Activated T-cell treated with anti-CD3 and anti-CD28 coated beads for 24 hours (primary cell): ENCODE data around the gene DENND4B.

Source experiments
- DNase-seq: peaks from one replicate; pipeline ENCODE4 v3.0.0-alpha.2; 2020; ENCODE audit warnings: low read depth

DENND4B gene

GRCh38 chr1:153968408-153968807 lies 21.9 kb upstream of the DENND4B start:
- no peak for DNase-seq

- no peak for DNase-seq
Observed at GRCh38 chr1:153968000-153968363, 21.5 kb upstream of the DENND4B start.

- peak; percentile 79 for DNase-seq
Observed at GRCh38 chr1:153967107-153967999, 20.8 kb upstream of the DENND4B start, which contains the start of gene CREB3L4. CREB3L4 (plus strand) TSS chr1:153967902; CDS start chr1:153968526, 624 bp downstream.

DNA sequence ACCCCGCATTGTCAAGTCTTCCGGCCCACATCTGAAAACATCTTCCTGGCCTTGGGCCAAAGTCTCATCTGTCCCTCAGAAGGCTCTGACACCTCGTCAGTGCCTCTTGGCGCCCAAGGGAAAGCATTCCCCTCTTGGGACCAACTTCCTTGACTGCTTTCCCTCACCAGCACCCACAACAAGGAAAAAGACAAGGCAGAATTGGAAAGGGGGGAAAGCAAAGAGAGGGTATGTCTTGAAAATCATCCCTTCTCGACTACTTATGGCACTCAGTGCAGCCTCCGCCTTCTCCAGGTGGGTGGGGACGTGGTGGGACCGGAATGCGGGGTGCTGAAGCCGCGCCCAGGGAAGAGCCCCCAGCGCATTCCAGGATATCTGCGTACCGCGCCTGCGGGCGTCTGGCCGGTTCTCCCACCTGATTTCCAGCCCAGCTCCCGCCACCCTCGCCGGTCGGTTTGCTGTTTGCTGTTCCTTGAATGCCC lies 17.4 kb upstream of the DENND4B start:
- no peak for DNase-seq

- DNase-seq, result peak; percentile 93
Observed at GRCh38 chr1:153963030-153963849, 16.7 kb upstream of the DENND4B start, which contains the start of gene SLC39A1. SLC39A1 (minus strand) TSS chr1:153963537; CDS start chr1:153962715, 822 bp downstream.

- no peak for DNase-seq
Observed at GRCh38 chr1:153962088-153963029, 15.8 kb upstream of the DENND4B start.

DNA sequence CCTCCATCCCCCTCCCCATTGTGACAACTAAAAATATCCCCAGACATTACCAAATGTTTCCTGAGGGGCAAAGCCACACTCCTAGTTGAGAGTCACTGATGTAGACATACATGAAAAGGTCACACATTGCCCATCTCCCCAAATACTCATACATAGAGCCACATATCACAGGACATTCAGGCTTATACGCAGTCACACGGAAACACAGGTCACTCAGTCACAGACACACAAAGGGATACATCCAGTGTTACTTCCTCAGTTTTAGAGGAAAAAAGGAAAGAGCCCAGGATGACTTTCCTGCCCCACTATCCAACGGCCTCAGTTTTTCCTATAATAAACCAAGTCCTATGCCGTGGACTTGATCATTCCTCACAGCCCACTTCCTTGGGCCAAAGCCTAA lies 14.9 kb upstream of the DENND4B start:
- no peak for DNase-seq

- DNase-seq, result no peak
Observed at GRCh38 chr1:153960206-153960605, 13.7 kb upstream of the DENND4B start.

DNA sequence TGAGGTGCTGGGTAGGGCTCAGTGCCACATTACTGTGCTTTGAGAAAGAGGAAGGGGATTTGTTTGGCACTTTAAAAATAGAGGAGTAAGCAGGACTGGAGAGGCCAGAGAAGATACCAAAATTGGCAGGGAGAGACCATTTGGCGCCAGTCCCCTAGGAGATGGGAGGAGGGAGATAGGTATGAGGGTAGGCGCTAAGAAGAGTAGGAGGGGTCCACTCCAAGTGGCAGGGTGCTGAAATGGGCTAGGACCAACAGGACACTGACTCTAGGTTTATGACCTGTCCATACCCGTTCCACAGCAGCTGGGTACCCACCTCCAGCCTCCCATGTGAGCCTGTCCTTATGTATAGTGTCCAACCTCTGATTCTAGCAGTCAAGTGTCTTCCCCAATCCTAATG lies 12.9 kb upstream of the DENND4B start:
- no peak for DNase-seq

DNA sequence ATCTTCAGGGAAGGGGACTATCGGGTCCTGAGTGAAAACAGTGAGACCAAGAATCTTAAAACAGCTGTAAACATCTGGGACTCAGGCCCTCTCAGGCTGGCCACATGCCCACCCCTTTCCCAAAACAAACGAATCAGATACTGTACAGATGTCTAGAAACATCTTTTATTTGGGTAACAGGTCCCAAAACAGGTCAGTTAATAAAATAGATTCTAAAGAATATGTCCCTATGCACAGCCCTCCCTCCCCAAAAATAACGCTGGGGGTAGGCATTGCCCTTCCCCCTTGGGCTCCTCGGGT lies 12.4 kb upstream of the DENND4B start:
- no peak for DNase-seq

- DNase-seq, result peak; percentile 95
Observed at GRCh38 chr1:153958111-153958960, 11.8 kb upstream of the DENND4B start, which contains the start of gene CRTC2. CRTC2 (minus strand) TSS chr1:153958612; CDS start chr1:153958497, 115 bp downstream.

DNA sequence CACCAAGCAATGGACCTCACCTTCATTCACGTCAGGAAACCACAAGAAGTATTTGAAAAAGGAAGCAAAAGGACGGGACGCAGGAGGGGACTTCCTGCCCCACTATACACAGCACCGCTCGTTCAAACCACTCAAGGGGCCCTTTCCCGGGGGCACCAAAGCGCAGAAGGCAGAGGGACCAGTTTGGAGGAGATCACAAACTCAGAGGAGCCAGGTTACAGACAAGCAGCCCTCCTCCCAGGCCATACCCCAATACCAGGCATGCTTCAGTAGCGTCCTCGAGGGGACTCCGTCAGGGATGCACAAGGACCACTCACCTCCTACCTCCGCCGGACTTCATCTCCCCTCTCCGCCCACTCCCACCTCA lies 11.2 kb upstream of the DENND4B start:
- DNase-seq, result no peak

GRCh38 chr1:153956997-153957715 lies 10.6 kb upstream of the DENND4B start:
- DNase-seq, result no peak

DNA sequence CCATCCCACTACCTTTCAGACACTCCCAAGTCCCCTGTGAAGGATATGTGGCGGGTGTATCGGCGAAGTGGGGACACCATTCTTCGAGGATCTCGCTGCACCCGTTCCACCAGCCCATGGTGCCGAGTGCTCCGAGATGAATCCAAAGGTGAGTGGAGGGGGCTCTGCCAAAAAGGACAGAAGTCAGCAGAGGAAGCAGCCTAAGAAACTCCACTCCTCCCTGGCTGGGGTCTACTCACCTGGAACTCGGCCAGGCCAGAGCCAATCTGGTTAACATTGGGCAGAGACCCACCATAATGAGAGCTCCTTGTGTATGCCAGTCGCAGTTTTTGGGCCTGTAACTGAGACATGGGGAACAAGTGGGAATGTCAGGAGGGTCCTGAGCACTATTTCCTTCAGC lies 8.3 kb upstream of the DENND4B start:
- no peak for DNase-seq

- no peak for DNase-seq
Observed at GRCh38 chr1:153953859-153954365, 7.4 kb upstream of the DENND4B start.

- DNase-seq, result no peak
Observed at GRCh38 chr1:153951801-153952200, 5.3 kb upstream of the DENND4B start.

GRCh38 chr1:153951183-153951582 lies 4.7 kb upstream of the DENND4B start:
- no peak for DNase-seq

DNA sequence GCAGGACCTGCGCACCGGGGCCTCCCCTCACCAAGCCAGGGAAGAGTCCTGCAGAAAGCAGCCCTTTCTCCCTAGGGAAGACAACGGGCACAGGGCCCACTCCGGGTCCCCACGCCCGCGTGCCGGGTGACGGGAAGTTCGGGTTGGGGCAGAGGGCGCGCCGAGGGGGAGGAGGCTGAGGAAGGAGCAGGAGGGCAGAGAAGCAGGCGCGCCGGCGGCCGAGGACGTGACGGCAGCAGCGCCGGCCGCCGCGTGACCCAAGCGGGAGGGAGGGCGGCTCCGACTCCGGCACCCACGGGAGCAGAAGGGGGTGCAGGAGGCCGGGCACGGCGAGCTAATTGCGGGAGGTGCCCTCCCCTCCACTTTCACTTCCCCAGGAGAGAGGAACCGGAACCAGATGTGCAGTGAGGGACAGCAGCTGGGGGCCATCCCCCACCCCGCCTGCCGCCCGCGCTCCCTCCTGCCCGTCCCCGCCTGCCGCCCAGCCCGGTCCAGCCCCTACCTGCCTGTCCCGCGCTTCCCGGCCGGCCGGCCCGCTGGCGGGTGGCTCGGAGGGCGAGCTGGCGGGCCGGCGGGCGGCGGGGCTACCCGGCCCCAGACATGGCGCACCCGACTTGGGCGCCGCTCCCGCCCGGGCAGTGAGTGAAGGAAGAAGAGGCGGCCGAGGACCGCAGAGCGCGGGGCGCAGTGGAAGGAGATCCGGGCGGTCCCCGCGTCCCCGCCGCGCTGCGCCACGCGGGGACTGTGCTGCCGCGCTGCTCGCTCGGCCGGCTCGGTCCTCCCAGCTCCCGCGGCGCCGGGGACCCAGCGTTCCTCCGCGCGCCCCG lies 510 bp downstream of the DENND4B start:
- peak; percentile 60 for DNase-seq
